ENCODE measurements around the gene CACNA1I.

CACNA1I gene

GRCh38 chr22:39699631-39700360, 129.2 kb downstream of the CACNA1I start:
- DNase-seq (ENCODE audit: low spot score), result peak; percentile 42

DNA sequence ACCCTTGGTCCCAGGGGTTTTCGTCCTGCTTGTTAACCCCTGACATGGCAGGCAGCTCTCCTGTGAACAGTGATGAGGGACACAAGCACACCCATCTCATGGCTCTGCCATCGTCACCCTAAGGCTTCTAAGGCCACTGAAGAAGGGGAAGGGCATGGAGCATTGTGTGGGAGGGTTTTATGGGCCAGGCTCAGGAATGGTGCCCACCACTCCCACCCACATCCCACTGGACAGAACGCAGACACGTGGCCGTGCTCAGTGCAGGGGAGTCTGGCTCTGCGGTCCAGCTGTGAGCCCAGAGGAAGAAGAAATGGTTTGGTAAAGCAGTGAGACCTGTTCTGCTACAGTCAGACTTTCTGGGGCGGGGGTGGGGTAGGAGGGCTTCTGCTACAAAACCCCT, 130.0 kb downstream of the CACNA1I start:
- no peak for DNase-seq (ENCODE audit: low spot score)

DNA sequence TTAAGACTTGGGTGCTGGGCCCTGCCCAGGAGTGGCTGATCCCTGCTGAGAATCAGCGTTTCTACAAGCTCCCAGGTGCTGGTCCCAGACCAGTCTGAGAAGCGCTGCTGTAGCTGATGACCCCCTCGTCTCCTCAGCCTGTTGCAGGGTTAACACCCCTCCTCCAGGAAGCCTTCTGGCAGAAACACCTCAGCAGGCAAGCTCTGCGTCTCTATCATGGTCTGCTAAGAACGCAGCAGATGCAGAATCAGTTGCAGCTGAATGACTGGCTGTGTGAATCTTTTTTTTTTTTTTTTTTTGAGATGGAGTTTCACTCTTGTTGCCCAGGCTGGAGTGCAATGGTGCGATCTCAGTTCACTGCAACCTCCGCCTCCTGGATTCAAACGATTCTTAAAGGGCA, 132.5 kb downstream of the CACNA1I start:
- DNase-seq (ENCODE audit: low spot score), result no peak

GRCh38 chr22:39703928-39704639, 133.5 kb downstream of the CACNA1I start:
- no peak for DNase-seq (ENCODE audit: low spot score)

DNA sequence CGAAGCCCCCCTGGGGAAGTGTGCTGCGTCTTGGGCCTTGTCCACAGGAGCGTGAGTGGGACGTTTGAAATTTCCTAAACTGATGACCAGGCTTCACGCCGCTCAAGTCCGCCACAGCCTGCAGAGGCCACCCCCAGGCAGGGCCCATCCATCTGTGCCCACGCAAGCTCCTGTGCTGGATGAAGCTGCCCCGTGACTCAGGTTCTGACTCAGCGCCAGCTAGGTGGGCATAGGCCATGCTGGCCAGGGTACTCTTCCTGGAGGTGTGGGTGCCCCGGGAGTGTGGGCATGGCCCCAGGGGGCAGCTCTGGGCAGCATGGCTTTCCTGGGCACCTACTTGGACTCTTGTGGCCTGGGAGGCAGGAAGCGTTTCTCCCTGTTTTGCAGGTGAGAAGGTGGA, 134.8 kb downstream of the CACNA1I start:
- no peak for DNase-seq (ENCODE audit: low spot score)

DNA sequence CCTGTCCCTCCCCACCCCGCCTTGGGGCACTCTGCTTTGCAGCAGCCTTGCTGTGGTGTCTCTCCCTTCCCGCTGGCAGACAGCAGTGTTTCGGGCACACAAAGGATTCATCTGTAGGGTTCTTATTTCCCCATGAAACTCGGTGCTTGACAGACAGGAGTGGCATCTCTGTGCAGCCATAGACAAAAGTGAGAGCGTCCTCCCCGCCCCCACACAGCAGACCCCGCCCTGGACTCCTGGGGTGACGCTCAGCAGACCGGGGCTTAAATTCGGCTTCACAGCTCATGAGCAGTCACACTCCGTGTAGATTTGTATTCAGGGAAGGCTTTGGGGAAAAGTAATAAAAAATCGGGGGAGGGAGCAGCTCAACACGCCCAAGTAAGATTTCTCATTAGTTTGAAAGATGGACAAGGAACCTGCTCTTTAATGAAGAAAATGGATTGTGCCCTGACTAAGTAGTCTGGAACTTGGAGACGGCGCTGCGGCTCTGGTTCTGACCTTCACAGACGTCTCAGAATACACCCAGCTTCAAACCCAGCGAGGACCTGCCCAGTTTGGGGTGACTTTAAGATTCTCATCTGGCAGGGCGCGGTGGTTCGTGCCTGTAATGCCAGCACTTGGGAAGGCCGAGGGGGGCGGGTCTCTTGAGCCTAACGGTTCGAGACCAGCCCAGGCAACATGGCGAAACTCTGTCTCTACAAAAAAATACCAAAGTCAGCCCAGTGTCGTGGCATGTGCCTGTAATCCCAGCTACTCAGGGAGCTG, 136.0 kb downstream of the CACNA1I start:
- no peak for DNase-seq (ENCODE audit: low spot score)

GRCh38 chr22:39707351-39707750, 136.8 kb downstream of the CACNA1I start:
- DNase-seq (ENCODE audit: low spot score), result no peak

DNA sequence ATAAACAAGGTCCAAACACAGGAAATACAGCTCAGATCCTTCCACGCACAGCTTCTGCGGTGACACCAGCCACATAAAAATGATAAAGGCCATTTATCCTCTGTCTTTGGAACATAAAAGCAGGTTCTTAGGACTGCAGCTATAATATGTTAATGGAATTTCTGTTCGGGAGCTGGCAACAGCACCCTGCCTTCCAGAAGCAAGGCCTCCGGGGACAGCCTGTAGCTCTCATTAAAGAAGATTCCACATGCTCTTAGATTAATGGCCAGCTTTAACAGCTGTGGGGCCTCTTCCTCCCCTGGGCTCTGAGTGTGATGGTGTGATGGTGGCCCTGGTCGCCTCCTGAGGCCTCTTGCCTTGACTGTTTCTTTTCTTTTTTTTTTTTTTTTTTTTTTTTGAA, 137.3 kb downstream of the CACNA1I start:
- no peak for DNase-seq (ENCODE audit: low spot score)

DNA sequence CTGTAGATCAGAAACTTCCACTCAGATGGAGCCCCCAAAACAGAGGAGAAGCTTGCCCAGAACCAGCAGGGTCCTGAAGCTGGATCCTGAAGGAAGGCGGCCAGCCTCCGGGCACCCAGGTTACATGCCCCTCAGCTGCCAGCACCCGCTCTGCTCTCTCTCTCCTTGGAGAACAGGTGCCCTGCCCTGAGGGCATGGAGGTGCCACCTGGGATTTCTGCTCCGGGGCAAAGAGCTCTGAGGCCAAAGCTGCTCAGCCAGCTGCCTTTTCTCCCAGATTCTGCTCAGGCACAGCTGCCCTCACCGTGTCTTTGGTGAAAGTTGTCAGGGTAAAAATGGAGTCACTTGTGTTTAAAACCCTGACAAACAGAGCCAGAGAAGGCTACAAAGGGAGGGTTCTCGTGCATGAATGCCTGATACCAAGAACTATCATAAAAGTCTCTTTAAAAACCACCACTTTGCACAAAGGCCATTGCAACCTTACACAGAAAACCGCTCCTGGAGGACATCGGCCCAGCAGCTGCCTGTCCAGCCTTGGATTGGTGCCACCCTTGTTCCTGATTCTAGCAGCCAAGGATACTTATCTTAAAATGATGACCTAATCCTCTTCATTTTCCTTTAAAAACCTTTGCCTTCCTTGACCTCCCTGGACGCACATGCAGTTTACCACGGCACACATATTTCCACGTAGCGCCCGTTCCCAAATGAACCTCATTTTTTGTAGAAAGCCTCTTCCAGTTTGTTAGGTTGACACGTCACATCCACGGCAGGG, 140.0 kb downstream of the CACNA1I start:
- no peak for DNase-seq (ENCODE audit: low spot score)

DNA sequence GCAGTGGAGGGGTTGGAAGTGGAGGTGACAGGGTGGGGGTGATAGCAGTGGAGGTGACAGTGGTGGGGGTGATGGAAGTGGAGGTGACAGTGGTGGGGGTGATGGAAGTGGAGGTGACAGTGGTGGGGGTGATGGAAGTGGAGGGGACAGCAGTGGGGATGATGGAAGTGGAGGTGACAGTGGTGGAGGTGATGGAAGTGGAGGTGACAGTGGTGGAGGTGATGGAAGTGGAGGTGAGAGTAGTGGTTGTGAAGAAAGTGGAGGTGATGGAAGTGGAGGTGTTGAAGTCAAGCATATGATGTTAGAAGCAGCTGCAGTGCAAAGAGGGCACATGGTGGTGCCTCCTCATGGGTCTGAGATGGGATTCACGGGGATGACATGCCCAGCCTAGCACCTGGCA, 141.5 kb downstream of the CACNA1I start:
- no peak for DNase-seq (ENCODE audit: low spot score)

GRCh38 chr22:39712751-39713525, 142.4 kb downstream of the CACNA1I start:
- DNase-seq (ENCODE audit: low spot score), result no peak

DNA sequence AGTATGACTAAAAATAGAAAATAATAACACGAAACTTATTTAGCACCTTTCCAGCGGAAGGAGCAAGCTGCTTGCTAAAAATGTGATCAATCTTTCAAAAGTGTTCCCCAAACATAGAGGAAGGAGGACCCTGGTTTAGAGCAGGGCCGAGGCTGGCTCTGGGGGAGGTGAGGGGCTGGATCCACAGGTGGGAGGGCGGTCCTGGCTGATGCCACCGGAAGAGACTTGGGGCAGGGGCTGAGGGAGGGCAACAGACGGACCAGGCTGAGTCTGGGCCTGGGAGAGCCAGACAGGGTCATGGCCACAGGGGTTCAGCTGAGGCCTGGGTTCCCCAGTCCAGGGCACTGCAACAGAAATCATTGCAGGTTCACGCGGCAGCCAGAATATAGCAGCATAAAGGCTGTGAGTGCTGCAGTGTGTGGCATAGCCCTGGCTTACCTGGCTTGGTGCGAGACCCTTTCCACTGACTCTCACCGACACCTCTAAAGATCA, 143.3 kb downstream of the CACNA1I start:
- no peak for DNase-seq (ENCODE audit: low spot score)

GRCh38 chr22:39714321-39714720, 143.8 kb downstream of the CACNA1I start:
- no peak for DNase-seq (ENCODE audit: low spot score)

DNA sequence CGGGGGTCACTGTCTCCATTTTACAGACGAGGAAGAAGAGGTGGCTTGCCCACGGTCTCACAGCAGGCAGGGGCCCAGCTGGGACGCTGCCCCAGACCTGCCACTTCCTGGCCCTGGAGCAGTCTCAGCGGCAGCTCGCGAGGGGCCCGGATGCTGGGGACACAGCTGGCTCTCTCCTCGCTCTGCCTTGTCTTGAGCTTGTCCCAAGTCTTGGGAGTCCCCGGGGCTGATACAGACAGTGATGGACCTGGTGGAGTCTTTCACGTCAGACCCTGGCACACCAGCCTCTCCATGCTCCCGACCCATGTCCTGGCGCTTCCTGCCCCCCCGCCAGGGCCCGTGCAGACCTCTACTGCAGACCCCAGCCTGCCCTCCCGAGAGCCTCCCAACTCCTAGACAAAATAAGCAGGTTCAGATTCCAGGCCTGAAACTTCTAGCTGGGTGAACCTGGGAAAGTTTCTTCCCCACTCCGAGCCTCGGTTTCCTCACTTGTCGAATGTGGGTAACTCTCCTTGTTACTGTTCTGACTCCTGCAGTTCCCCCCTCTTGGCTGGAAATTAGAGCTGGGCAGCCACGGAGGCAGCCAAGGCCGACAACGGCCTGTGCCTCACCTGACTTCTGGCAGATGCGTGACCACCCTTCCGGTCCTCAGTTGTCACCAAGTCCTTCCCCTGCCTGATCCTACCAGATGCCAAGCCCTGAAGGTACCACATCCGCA, 145.4 kb downstream of the CACNA1I start:
- DNase-seq (ENCODE audit: low spot score), result no peak

- no peak for DNase-seq (ENCODE audit: low spot score)
These were observed 146.0 kb downstream of the CACNA1I start for GRCh38 chr22:39716534-39716933.

- DNase-seq (ENCODE audit: low spot score), result peak; percentile 42
These were observed 146.5 kb downstream of the CACNA1I start for GRCh38 chr22:39717099-39717498.

GRCh38 chr22:39718206-39718605, 147.7 kb downstream of the CACNA1I start:
- DNase-seq (ENCODE audit: low spot score), result no peak

DNA sequence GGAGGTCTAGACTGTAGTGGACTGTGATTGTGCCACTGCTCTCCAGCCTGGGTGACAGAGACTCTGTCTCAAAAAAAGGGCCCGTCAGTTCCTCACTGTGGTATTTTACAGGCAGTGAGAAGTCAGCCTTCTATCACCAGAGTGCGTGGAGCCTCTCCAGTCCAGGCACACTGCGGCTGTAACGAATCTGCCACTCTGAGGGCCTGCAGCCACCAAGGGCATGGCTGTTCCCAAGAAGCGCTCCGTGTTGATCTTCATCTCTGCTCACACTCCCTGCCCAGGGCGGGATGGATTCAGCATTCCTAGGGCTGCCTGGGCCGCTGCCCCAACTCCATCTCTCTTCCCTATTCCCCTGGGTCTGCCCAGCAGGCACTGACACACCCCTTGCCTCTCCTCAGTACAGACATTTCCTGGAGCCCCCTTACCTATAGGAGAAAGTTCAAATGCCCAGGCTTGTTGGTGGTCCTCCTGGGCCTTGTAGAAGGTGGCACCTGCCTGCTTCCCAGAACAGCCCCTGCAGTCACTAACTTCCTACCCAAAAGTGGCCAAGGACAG, 148.4 kb downstream of the CACNA1I start:
- DNase-seq (ENCODE audit: low spot score), result no peak

- DNase-seq (ENCODE audit: low spot score), result no peak
These were observed 149.3 kb downstream of the CACNA1I start for GRCh38 chr22:39719559-39720450.
